GM06990 (cell line): ENCODE measurements around the gene SLX4IP.

Experiments used
- DNase-seq: peaks from one replicate; pipeline ENCODE4 v3.0.0-alpha.2; 2011; ENCODE audit not compliant: insufficient read length; ENCODE audit errors: extremely low read depth
- H3K27me3 ChIP-seq: replicated peaks from 2 replicates; pipeline ENCODE4 v1.6.0; 2011; ENCODE audit warnings: low read length; ENCODE audit not compliant: control insufficient read depth, insufficient read depth
- H3K36me3 ChIP-seq: 2 replicates; pipeline ENCODE4 v1.5.1; 2011; ENCODE audit warnings: low read length; ENCODE audit not compliant: control insufficient read depth, insufficient read depth
- H3K4me3 ChIP-seq: replicated peaks from 2 replicates; pipeline ENCODE4 v1.5.1; 2011; ENCODE audit warnings: low read depth, mild to moderate bottlenecking, control low read depth, low read length
- TF ChIP-seq, protein P1 (sequence below): IDR thresholded peaks from 2 replicates; pipeline ENCODE4 v1.5.1; 2011; ENCODE audit warnings: low read length, control low read depth, mild to moderate bottlenecking, inconsistent platforms; ENCODE audit not compliant: insufficient read depth, poor library complexity, severe bottlenecking

Gene SLX4IP

DNA sequence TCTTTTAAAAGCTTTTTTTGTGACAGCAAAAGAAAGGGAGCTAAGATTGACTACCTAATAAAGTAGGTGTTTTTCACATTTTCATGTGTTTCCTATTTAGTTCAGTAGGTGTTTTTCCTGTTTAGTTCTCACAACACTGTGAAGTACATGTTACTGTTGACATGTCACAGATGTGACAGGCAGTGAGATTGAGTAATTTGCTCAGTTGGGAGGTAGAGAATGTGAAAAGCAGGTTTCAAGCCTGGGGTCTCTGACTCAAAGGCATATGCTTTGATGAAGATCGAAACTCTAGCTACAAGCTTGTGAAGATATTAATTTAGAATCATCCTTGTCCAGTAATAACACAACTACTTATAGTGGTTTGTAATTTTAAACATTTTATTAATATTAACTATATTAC, 43.1 kb downstream of the SLX4IP start:
- H3K27me3 ChIP-seq = no peaks in the 10 kb centered on the region
- peak; percentile 62 for DNase-seq
- no peak overlapping the region for H3K4me3 ChIP-seq
- TF ChIP-seq, protein P1, sequence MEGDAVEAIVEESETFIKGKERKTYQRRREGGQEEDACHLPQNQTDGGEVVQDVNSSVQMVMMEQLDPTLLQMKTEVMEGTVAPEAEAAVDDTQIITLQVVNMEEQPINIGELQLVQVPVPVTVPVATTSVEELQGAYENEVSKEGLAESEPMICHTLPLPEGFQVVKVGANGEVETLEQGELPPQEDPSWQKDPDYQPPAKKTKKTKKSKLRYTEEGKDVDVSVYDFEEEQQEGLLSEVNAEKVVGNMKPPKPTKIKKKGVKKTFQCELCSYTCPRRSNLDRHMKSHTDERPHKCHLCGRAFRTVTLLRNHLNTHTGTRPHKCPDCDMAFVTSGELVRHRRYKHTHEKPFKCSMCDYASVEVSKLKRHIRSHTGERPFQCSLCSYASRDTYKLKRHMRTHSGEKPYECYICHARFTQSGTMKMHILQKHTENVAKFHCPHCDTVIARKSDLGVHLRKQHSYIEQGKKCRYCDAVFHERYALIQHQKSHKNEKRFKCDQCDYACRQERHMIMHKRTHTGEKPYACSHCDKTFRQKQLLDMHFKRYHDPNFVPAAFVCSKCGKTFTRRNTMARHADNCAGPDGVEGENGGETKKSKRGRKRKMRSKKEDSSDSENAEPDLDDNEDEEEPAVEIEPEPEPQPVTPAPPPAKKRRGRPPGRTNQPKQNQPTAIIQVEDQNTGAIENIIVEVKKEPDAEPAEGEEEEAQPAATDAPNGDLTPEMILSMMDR = no peak
- no peaks in the 10 kb centered on the region for H3K36me3 ChIP-seq

DNA sequence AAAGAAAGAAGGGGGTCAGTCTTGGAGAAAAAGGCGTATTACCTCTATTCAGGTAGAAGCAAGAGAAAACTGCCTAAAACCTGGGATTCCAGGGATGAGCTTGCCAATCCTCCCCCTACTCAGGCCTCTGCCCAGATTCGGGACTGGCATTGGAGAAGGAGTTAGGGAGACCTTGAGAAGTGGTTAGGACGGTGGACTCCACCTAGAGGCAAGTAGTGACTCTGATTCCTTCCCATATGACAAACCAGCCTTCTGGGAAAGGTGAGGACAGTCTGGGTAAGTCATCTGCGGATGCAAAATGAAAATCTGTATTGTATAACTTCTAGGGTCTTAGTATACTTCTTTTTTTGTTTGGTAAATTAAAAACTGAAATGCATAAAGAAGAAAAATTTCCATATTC, 43.8 kb downstream of the SLX4IP start:
- Histone ChIP-seq H3K27me3 (no peaks in the 10 kb centered on the region), H3K36me3 (no peaks in the 10 kb centered on the region)
- DNase-seq = no peak

DNA sequence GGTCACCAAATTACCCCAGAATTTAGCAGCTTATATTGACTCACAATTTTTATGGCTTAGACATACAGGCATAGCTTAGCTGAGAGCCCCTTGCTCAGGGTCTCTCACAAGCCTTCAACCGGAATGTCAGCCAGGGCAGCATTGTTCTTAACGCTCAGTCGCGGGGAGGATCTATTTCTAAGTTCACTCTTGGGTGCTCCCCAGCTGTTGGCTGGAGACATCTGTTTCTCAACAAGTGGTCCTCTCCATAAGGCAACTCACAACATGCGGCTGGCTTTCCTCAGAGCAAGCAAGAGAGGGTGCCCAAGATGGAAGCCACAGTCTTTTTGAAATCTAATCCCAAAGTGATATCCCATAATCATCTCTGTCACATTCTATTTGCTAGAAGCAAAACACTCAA, 46.6 kb downstream of the SLX4IP start:
- TF ChIP-seq, protein P1 = no peak
- H3K36me3 ChIP-seq = no peaks in the 10 kb centered on the region
- DNase-seq = no peak
- no peaks in the 10 kb centered on the region for H3K27me3 ChIP-seq
- H3K4me3 ChIP-seq = no peak overlapping the region

More for the DNA sequence above, 43.8 kb downstream of the SLX4IP start:
- no peak overlapping the region for H3K4me3 ChIP-seq
- TF ChIP-seq, protein P1 = no peak

DNA sequence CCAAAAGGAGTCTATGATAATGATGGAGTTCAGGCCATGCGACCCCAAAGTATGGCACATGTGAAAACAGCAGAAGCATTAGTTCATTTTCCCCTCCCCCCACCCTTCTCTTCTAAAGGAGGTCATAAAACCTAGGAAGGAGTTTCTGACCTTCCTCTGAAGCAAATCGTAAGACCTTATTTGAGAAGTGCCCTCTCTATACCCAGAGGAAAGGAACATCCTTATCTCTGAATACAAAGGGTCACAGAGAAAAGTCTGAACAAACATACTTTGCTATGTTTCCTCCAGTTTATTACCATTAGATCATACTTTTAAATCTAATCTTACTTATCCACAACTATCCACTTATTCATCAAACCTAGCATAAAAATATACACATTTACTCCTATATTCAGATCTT, 48.6 kb downstream of the SLX4IP start:
- H3K4me3 ChIP-seq = no peak overlapping the region
- DNase-seq = no peak
- TF ChIP-seq, protein P1 = no peak
- no peaks in the 10 kb centered on the region for H3K27me3 ChIP-seq
- H3K36me3 ChIP-seq = no peaks in the 10 kb centered on the region

DNA sequence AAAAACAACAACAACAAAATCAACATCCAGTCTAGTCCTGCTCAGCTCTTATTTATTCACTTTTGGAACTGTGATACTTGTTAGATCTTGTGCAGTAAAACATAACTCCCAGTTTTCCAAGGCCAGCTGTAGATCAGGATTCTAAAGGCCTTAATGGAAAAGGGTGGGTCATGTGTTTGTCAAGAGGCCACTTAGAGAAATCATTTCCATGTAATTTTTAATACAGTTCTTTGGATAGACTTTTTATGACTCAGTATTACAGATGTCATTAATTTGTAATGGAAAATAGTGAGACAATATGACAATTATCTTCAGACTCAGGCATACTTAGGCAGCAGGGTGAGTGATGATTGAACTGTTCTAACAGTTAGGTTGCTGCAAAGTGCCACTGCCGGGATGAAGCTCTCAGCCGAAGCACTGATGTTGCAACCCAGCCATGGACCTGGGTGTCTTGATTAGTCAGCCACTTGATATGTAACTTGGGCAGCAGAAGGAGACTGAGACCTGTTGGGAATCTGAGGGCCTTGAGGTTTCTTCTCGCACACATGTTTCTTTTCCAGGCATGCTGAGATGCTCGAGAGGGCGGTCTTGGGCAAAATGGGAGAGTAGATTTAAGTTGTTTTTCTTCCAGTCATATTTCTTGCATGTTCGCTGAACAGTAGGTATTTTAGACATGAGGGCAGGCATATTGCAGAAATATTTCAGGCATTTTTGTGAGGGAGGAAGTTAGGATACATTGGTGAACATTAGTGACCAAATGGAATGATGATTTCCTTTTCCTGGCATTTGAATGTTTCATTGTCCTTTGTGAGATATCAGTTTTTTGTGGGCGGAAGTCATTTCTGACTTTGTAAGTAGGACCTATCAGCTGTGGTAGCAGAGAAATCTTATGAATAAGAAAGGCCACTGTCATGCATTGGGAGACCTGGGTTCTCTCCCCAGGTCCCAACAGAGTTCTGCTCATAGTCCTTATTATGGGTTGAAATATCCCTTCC, 52.3 kb downstream of the SLX4IP start:
- Histone ChIP-seq H3K27me3 (no peaks in the 10 kb centered on the region), H3K36me3 (no peaks in the 10 kb centered on the region), H3K4me3 (no peak overlapping the region)
- DNase-seq = no peak
- TF ChIP-seq, protein P1 = no peak
